ENCODE measurements around the gene ITGAE. TPM values are rescaled to one million over a fixed set of nuclear protein-coding genes. Genes with fewer than 3 reads are reported as not detected.

ITGAE gene
- total RNA-seq, 1 donor from 2014 or later = 28.3 TPM

- no peaks in the 10 kb centered on the region for H3K4me1 Mint-ChIP-seq (ENCODE audit: low read depth)
- H3K4me3 Mint-ChIP-seq (ENCODE audit: unreplicated experiment) = no peak overlapping the region
- H3K27ac Mint-ChIP-seq (ENCODE audit: unreplicated experiment) = no peak overlapping the region
- no peak for TF ChIP-seq CTCF (IDR thresholded peaks at IDR 0.05)
- no peaks in the 10 kb centered on the region for H3K36me3 Mint-ChIP-seq (ENCODE audit: low read depth)
- no peak for DNase-seq (ENCODE audit: low spot score)
- H3K27me3 Mint-ChIP-seq (ENCODE audit: low read depth) = peaks cover 11% of the 10 kb centered on the region
- H3K9me3 Mint-ChIP-seq (ENCODE audit: low read depth) = no peaks in the 10 kb centered on the region
Measured at GRCh38 chr17:3679531-3680126, 121.4 kb downstream of the ITGAE start.

- peaks cover 11% of the 10 kb centered on the region for H3K27me3 Mint-ChIP-seq (ENCODE audit: low read depth)
- H3K36me3 Mint-ChIP-seq (ENCODE audit: low read depth) = no peaks in the 10 kb centered on the region
- no peaks in the 10 kb centered on the region for H3K4me1 Mint-ChIP-seq (ENCODE audit: low read depth)
- DNase-seq (ENCODE audit: low spot score) = no peak
- no peak overlapping the region for H3K4me3 Mint-ChIP-seq (ENCODE audit: unreplicated experiment)
- no peaks in the 10 kb centered on the region for H3K9me3 Mint-ChIP-seq (ENCODE audit: low read depth)
- H3K27ac Mint-ChIP-seq (ENCODE audit: unreplicated experiment) = no peak overlapping the region
- no peak for TF ChIP-seq CTCF (IDR thresholded peaks at IDR 0.05)
Measured at GRCh38 chr17:3678821-3679530, 122.0 kb downstream of the ITGAE start.

- Mint-ChIP-seq H3K9me3 (ENCODE audit: low read depth) (no peaks in the 10 kb centered on the region), H3K36me3 (ENCODE audit: low read depth) (no peaks in the 10 kb centered on the region), H3K27me3 (ENCODE audit: low read depth) (peaks cover 11% of the 10 kb centered on the region), H3K27ac (ENCODE audit: unreplicated experiment) (no peak overlapping the region), H3K4me1 (ENCODE audit: low read depth) (no peaks in the 10 kb centered on the region), H3K4me3 (ENCODE audit: unreplicated experiment) (no peak overlapping the region)
- TF ChIP-seq CTCF (IDR thresholded peaks at IDR 0.05) = no peak
- no peak for DNase-seq (ENCODE audit: low spot score)
Measured at GRCh38 chr17:3678095-3678820, 122.7 kb downstream of the ITGAE start.

GRCh38 chr17:3675886-3676285 is 125.1 kb downstream of the ITGAE start:
- H3K9me3 Mint-ChIP-seq (ENCODE audit: low read depth) = no peaks in the 10 kb centered on the region
- no peak for TF ChIP-seq CTCF (IDR thresholded peaks at IDR 0.05)
- H3K4me1 Mint-ChIP-seq (ENCODE audit: low read depth) = no peaks in the 10 kb centered on the region
- H3K36me3 Mint-ChIP-seq (ENCODE audit: low read depth) = no peaks in the 10 kb centered on the region
- H3K4me3 Mint-ChIP-seq (ENCODE audit: unreplicated experiment) = no peak overlapping the region
- no peak overlapping the region for H3K27ac Mint-ChIP-seq (ENCODE audit: unreplicated experiment)
- H3K27me3 Mint-ChIP-seq (ENCODE audit: low read depth) = no peaks in the 10 kb centered on the region
- DNase-seq (ENCODE audit: low spot score) = no peak

- Mint-ChIP-seq H3K36me3 (ENCODE audit: low read depth) (no peaks in the 10 kb centered on the region), H3K4me3 (ENCODE audit: unreplicated experiment) (no peak overlapping the region), H3K4me1 (ENCODE audit: low read depth) (peaks cover 10% of the 10 kb centered on the region), H3K27ac (ENCODE audit: unreplicated experiment) (no peak overlapping the region), H3K9me3 (ENCODE audit: low read depth) (no peaks in the 10 kb centered on the region), H3K27me3 (ENCODE audit: low read depth) (no peaks in the 10 kb centered on the region)
- DNase-seq (ENCODE audit: low spot score) = no peak
- no peak for TF ChIP-seq CTCF (IDR thresholded peaks at IDR 0.05)
Measured at GRCh38 chr17:3672571-3672970, 128.4 kb downstream of the ITGAE start.
